Amniotic epithelial cell (primary cell): Measurements from ENCODE around the gene NLK.
"Not testable (repeated sequence)": the region's sequence is repeated elsewhere in the genome, so short reads cannot be mapped to it uniquely, and the experiment has no call there.

ENCODE experiments used
- DNase-seq: peaks from one replicate; pipeline ENCODE4 v3.0.0-alpha.2; 2010; ENCODE audit warnings: low read depth

Gene NLK

DNA sequence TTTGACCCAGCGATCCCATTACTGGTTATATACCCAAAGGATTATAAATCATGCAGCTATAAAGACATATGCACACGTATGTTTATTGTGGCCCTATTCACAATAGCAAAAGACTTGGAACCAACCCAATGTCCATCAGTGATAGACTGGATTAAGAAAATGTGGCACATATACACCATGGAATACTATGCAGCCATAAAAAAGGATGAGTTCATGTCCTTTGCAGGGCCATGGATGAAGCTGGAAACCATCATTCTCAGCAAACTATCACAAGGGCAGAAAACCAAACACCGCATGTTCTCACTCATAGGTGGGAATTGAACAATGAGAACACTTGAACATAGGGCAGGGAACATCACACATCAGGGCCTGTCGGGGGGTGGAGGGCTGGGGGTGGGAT lies 112.9 kb downstream of the NLK start:
- DNase-seq, result not testable (repeated sequence)

DNA sequence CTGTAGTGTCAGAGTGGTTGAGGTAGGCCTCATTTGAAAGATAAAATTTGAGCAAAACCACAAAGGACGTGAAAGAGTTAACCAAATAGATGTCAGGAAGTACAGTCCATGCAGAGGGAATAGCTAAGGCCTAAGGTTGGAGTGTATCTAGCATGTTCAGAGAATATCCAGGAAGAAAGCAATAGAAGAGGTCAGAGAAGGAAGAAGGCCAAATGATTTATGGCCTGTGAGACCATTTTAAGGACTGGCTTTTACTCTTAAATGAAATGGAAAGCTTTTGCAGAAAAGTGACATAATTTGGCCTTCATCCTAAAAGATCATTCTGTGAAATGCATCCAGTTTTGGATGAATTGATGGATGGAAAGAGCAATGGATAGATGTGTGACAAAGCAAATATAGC lies 116.5 kb downstream of the NLK start:
- no peak for DNase-seq

DNA sequence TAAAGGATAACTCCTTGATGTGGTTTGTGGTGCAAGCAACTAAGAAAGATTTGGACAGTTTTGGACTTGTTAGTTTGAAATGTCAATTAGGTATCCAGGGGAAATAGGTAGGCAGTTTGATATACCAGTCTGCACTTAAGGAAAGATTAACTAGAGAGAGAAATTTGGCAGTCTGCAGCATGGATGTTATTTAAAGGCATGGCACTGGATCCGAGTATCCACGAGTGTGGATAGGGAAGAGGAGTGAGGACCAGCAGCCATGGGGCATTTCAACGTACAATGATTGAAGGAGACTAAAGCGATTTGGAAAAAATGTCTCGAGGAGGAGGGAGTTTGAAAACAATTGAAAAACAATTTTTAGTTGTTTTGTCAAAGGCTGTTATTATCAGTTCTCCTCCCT lies 117.4 kb downstream of the NLK start:
- no peak for DNase-seq

DNA sequence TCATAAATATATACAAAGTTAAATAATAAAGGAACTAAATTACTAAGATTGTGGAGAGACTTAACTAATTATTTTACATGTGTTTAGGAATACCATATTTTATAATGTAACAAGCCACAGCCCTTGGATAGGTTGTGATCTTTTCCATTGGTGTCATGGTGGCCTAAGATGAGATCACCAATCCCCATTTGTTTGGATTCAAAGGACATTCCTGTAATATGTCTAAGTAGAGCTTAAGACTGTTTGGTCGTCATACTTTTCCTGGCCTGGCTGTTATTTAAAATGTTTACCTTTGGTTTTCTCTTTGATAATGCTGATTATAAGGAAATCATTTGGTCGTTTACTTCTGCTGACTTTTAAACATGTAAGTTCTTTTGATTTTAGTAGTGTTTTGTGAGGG lies 118.1 kb downstream of the NLK start:
- DNase-seq, result no peak

DNA sequence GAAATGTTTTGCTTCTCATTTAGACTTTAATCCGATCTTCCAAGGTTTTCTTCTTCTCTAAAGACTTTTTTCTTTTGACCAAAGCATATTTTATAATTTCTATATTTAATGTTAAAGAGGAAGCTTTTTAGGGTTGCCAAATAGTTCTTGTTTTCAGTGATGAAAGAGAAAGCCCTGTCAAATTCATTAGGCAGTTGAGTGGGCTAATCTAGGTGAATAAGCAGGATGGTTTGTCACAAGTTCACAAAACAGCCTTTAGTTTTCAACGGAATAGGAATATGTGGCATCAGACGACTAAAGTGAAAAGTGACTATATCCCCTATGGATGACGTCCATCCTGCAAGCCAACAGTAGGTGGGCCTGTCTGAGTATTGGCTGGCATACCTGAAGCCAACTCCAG lies 118.8 kb downstream of the NLK start:
- no peak for DNase-seq

DNA sequence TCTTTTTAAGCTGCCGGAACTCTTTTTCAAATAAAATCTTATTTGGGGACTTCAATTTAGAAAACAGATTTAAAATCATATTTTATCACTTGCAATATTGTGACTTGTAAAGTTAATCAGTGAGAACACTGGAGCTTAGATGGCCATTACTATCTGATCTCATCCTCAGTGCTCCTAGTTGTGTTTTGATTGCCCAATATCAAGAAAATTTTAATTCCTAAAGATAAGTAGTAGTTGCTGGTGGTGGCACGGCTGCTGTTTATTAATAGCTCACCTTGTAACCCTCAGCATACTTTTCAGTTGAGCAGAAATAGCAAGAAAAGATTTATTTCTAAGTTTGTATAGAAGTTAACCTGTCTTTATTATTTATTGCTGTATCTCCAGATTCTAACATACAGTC lies 124.0 kb downstream of the NLK start:
- DNase-seq, result peak; percentile 47

DNA sequence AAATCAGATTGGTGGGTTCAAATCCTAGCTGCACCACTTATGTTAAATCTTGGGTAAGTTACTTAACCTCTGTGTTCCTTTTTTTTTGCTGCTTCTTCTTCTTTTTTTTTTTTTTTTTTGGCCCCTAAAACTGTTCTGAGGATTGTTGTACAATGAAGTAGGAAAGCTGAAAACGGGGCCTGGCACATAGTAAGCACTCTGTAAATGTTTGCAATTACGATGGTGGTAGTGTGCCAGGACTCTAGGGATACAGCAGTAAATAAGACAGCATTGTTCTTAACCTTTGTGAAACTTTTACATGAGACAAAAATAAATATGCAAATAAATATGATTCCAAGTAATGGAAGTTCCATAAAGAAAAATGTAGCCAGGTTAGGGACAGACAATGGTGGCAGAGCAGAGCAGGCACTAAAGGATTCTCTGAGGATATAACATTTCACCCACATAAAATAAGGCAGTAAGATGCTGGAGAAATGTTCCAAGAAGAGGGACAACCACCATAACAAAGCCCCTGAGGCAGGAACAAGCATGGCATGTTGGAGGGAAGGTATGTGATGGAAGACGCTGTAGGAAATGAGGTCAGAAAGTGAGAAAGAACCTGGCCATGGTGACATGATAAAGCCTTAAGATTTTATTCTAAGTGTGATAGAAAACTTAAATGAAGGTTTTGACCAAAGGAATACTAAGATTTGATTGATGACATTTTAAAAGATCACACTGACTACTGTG lies 127.3 kb downstream of the NLK start:
- DNase-seq, result no peak

DNA sequence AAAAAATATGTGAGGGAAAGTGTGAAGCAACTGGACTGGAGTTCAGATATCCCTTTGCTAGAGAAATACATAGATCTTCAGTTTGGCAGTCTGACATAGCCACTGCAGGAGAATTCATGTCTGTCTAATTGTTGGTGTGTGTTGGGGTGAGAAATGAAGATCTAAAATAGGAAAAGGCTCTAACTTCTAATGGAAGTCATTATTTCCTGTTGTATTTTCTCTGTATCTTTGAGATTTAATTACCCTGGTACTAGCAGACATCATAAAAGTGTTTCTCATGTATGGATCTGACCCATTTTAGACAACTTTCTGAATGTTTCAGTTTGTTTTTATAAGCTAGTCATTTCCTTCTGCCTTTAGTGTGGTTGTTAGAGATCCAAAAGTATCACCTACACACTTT lies 128.3 kb downstream of the NLK start:
- no peak for DNase-seq

DNA sequence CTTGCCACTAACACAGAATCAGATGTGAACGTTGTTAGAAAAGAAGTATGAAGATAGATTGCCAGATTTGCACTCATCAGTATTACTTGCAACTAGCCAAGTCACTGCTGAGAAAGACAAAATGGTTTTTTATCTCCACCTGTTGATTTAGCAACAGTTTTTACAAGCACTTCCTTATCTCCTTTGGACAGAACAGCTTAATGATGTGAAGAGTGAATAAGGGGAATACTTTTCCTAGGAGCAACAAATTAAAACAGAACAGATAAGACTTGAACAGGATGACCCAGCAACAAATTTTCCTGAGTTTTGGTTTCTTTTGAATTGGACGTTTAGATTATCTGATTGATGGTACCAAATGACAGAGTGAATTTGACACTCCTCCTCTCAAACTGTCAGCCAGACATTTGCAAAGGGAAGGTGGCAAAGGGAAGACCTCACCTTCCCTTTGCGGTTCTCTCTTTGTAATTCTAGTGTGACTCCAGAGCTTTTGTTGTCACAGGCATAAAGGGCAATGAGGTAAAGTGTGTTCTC lies 130.6 kb downstream of the NLK start:
- peak; percentile 75 for DNase-seq

DNA sequence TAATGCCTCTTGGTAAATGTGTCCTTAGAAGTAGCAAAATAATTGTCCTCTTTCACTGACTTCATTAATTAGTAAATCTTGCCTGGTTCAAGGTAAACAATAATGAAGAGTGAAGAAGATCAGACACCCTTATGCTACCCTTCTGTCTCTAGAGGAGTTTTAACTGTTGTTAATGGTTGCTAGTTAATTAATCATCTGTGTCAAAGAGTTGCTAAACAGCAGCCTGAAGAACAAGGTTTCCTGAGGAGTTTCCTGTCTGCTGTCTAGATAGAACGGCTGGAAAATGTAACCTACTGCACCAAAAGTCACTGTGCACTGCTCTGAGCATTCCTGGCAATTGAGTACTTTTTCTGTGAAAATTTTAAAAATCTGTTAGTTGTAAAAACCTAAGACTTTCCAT lies 131.3 kb downstream of the NLK start:
- peak; percentile 74 for DNase-seq

DNA sequence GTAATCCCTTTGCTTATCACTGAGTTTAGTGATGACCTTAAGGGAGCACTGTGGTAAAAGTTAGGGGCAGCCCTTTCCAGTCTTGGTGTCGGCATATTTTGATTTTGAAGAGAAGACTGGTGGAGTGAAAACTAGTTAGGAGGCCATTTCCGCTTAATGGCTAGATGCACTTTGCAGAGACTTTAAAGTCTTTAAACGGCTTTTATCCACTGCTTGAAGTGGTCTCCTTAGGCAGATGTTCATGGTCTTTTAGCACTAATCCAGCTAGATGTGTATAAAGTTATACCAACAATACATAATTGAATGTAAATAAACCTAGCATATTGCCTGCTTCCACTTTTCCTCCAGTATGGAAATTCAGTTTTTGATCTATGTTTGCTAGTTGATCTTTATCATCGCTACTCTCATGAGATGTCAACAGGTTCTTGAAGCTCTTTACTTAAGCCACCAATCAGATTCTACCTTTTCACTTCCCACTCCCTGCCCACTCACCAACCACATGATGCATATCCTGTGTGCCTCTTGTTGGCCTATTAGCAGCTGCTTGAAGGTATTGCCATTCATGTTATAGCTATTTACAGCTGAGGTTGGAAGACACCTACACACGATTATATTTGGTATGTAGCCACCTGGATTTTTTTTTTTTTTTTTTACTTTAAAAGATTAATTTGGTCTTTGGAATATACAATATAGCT lies 132.0 kb downstream of the NLK start:
- no peak for DNase-seq

DNA sequence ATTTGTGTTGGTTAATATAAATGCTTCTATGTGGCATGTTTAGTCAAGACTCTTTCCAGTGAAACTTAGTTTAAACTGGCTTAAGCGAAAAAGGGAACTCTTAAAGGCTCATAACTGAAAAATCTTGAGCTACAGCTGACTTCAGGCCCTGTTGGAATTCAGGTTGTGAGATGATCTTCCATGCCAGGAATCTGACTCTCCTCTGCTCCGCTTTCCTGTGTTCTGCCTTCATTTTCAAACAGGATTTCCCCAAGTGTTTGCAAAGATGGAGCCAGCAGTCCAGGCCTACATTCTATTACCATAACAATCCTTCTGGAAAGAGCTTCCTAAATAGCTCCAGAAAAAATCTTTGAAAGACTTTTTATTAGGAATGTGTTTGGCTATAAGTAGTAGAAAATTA lies 134.9 kb downstream of the NLK start:
- no peak for DNase-seq

DNA sequence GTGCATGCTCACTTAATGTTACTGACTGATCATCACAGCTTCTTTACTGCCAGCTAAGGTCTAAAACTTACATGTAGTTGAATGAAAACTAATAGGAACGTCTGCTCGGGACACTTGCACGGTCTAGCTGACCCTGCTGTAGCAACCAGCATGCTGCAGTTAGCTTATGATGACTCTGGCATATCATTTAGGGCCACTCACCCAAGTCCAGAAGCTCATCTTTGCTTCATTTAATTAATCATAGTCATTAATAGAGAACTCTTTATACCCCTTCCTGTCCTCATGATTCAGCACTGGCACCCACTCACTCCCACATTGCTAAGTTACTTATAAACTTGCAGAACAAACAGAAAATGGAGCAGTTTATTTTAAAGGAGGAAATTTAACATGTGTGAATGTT lies 136.3 kb downstream of the NLK start:
- DNase-seq, result no peak

DNA sequence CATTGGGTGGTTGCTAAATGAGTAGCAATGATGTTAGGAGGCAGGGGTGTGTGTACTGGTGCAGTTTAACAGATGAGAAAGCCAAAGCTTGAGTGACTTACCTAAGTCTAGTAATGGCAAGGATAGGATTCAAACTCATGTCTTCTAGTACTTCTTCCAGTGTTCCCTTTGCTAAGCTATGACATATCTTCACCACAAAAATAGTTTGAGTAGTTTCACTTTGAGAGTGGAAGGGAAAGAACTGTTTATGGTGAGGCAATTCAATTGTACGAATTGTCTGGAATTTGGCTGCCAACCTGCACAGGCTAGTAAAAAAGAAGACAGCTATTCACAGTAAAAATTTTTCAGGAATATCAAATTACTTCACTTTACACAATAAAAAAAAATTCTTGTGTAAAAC lies 138.0 kb downstream of the NLK start:
- peak; percentile 40 for DNase-seq

DNA sequence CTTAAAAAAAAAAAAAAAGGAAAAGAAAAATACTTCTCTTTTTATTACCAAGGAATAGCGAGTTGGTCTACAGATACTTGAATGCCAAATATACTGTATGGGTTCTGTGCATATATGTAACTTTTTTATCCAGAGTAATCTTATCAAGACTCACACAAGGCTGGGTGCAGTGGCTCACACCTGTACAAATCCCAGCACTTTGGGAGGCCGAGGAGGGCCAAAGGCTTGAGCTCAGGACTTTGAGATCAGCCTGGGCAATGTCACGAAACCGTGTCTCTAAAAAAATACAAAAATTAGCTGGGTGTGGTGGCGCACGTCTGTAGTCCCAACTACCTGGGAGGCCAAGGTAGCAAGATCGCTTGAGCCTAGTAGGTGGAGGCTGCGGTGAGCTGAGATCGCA lies 139.1 kb downstream of the NLK start:
- DNase-seq, result no peak

DNA sequence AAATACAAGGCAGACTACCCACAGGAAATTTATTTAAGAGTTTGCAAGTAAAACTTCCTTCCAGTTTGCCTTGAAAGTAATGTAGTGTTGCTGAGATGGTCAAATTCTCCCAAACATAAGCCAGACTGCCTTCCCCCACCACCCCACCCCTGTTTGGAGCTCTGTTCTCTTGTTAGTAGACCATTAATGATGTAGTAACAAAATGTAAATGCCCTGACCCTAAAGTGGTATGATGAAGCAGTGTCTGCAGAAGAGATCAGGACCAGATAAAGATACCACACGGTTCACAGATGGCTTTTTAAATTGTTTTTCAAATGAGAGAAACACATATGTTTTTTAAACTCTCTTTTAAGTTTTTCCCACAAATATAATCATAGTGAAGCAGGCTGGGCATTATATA lies 140.1 kb downstream of the NLK start:
- DNase-seq, result no peak

DNA sequence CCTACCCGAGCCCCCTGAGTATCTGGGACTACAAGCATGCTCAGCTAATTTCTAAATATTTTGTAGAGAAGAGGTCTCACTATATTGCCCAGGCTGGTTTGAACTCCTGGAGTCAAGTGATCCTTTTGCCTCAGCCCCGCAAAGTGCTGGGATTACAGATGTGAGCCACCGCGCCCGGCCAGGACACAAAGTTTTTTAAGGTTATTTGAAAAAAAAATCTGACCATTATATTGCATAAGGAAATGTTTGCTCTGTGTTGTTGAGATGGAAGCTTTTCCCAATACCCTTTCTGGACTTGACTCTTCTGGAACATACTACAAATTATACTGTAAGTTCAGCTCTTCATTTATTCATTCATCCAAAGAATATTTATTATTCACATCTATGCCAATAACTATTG lies 143.2 kb downstream of the NLK start:
- no peak for DNase-seq

DNA sequence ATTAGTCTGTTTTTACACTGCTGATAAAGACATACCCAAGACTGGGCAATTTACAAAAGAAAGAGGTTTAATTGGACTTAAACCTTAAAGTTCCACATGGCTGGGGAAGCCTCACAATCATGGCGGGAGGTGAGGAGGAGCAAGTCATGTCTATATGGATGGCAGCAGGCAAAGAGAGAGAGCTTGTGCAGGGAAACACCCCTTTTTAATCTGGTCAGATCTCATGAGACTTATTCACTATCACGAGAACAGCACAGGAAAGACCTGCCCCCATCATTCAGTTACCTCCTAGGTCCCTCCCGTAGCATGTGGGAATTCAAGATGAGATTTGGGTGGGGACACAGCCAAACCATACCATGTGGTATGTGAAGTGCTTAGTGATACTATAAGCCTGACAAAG lies 144.0 kb downstream of the NLK start:
- not testable (repeated sequence) for DNase-seq

DNA sequence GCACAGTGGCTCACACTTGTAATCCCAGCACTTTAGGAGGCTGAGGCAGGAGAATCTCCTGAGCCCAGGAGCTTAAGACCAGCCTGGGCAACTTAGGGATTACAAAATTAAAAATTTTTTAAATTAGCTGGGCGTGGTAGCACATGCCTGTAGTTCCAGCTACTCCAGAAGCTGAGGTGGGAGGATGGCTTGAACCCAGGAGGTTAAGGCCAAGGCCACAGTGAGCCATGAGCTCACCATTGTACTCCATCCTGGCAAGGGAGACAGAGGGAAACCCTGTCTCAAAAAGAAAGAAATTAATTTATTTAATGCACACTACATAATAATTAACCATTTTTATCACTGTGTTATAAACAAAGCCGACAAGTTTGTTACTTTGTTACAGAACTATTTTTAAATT lies 145.5 kb downstream of the NLK start:
- no peak for DNase-seq

DNA sequence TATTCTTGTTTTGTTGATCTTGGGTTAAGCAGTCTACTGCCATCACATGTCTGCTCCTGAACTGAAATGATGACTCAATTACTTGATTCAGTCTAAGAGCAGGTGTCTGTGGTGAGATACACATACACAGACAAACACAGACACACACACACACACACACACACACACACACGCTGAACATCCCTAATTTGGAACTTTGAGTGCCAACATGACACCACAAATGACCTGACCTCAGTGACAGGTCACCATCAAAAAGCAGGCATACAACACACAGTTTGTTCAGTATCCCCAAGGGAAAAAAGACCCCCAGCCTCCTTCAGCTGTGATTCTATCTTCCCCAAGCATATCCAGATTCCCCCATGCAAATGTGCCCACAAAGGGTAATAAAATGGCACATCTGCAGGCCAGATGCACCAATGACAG lies 146.4 kb downstream of the NLK start:
- peak; percentile 48 for DNase-seq

DNA sequence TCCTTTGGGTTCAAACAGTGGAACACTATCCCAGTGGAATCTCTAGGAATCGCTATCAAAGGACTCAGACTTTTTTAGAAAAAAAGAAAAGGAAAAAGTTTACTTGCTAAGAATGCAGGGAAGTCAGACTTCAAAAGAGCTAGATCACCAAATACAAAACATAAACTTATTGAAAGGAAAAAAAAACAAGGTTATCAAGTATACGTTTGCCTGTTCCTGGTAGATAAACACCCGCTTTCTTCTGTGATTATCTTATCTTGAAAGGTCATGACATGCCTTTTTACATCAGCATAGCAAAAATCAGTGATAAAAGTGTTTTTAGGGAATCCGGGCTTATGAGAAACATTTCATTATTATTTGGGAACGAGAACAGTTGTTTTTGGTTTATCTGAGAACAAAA lies 147.2 kb downstream of the NLK start:
- DNase-seq, result peak; percentile 37

DNA sequence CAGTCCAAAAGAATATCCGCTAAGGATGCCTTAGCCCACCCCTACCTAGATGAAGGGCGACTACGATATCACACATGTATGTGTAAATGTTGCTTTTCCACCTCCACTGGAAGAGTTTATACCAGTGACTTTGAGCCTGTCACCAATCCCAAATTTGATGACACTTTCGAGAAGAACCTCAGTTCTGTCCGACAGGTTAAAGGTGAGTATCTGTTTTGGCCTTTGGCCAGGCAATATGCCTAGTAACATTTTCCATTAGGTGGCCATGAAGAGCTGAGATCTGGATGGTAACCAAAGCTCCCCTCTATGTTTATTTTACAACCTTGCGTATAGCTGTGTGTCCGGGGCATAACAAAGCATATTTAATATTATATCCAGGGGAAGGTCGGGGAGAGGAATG lies 148.5 kb downstream of the NLK start:
- DNase-seq, result no peak

DNA sequence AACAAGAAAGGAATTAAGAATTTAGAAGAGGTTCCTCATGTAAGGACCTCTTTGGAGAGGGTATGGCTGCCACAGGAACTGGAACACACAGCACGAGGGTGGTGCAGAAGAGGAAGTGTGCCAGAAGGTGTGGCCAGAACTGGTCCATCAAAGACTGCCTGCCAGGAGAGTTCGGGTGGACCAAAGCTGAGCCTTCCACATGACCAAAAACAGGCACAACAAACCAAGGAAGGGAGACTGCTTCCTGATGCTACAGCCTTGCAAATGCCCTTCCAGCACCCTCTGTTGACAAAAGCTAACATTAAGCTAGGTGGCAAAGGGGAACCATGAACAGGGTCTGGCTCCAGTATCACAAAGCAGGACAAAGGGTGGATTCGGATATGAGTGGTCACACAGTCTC lies 150.8 kb downstream of the NLK start:
- no peak for DNase-seq

DNA sequence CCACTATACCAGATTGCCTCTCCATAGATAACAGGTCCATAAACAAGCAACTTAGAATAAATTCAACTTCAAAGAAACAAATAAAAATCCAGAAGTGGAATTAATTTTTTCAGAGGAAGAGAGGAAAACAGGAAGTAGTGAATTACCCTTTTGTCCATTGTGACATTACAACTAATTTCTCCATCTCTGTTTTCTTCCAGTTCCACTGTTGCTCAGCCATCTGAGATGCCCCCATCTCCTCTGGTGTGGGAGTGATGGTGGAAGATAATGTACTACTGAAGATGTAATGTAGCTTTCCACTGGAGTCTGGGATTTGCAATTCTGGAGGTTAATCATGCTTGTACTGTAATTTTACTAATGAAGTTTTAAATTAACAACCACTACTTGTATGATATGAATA lies 151.9 kb downstream of the NLK start:
- DNase-seq, result no peak
